Endothelial cell (in vitro differentiated cells): ENCODE data around the gene ADAM17. TPM values are rescaled to one million over a fixed set of nuclear protein-coding genes. Genes with fewer than 3 reads are reported as not detected.

Experiments
- DNase-seq: peaks from one replicate; pipeline ENCODE4 v3.0.0; 2021; ENCODE audit warnings: low spot score
- H3K27ac Mint-ChIP-seq: one replicate; pipeline ENCODE4 v1.8.0; 2021; ENCODE audit warnings: mixed read lengths, inconsistent platforms; ENCODE audit not compliant: unreplicated experiment
- H3K27me3 Mint-ChIP-seq: one replicate; pipeline ENCODE4 v1.8.0; 2021; ENCODE audit warnings: mild to moderate bottlenecking, moderate library complexity, mixed read lengths, inconsistent platforms; ENCODE audit not compliant: unreplicated experiment
- H3K36me3 Mint-ChIP-seq: one replicate; pipeline ENCODE4 v1.8.0; 2021; ENCODE audit warnings: mild to moderate bottlenecking, low read depth, mixed read lengths, inconsistent platforms; ENCODE audit not compliant: unreplicated experiment
- H3K4me1 Mint-ChIP-seq: one replicate; pipeline ENCODE4 v1.8.0; 2021; ENCODE audit warnings: mild to moderate bottlenecking, mixed read lengths, inconsistent platforms; ENCODE audit not compliant: unreplicated experiment
- H3K4me3 Mint-ChIP-seq: one replicate; pipeline ENCODE4 v1.8.0; 2021; ENCODE audit warnings: mild to moderate bottlenecking, mixed read lengths, inconsistent platforms; ENCODE audit not compliant: unreplicated experiment
- H3K9me3 Mint-ChIP-seq: one replicate; pipeline ENCODE4 v1.8.0; 2021; ENCODE audit warnings: mixed read lengths, inconsistent platforms; ENCODE audit not compliant: unreplicated experiment
- total RNA-seq: library from RNA; stranded (reverse); fragmentation: NEBNext Ultra II Directional; extraction: Animal tissue kit (Norgen Biotek cat#: 25700); gene quantifications from one replicate; pipeline ENCODE4 v1.2.1, GENCODE V29; 2021; ENCODE audit not compliant: unreplicated experiment
- TF ChIP-seq, protein P1 (sequence below): fragments of 200-600 bp; sonication (generic); IDR thresholded peaks from one replicate; pipeline ENCODE4 v1.5.0; 2021; ENCODE audit warnings: antibody characterized with exemption; ENCODE audit not compliant: unreplicated experiment

Gene ADAM17
- total RNA-seq, 1 donor from 2014 or later = 39.7 TPM

DNA sequence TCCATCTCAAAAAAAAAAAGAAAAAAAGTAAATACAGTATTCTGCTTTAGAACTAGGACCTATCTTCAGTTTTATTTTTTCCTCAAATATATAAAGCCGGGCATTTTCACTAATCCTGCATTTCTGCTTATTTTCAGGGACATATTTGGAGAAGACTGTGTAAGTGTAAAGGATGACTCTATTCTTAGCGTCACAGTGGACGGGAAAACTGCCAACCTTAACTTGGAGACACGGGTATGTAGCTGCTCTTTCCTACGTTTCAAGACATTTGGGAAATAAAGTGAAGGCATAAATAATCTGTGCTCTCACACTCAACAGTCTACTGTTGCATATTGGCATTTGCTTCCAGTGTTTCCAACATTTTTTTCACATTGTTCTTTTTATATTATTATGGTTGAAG is 84.4 kb downstream of the ADAM17 start:
- TF ChIP-seq, protein P1, sequence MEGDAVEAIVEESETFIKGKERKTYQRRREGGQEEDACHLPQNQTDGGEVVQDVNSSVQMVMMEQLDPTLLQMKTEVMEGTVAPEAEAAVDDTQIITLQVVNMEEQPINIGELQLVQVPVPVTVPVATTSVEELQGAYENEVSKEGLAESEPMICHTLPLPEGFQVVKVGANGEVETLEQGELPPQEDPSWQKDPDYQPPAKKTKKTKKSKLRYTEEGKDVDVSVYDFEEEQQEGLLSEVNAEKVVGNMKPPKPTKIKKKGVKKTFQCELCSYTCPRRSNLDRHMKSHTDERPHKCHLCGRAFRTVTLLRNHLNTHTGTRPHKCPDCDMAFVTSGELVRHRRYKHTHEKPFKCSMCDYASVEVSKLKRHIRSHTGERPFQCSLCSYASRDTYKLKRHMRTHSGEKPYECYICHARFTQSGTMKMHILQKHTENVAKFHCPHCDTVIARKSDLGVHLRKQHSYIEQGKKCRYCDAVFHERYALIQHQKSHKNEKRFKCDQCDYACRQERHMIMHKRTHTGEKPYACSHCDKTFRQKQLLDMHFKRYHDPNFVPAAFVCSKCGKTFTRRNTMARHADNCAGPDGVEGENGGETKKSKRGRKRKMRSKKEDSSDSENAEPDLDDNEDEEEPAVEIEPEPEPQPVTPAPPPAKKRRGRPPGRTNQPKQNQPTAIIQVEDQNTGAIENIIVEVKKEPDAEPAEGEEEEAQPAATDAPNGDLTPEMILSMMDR = no peak
- DNase-seq = no peak
- Mint-ChIP-seq H3K4me1 (peaks cover 8% of the 10 kb centered on the region), H3K27me3 (peaks cover 9% of the 10 kb centered on the region), H3K36me3 (peaks cover 24% of the 10 kb centered on the region), H3K4me3 (no peak overlapping the region), H3K9me3 (no peaks in the 10 kb centered on the region), H3K27ac (no peak overlapping the region)

DNA sequence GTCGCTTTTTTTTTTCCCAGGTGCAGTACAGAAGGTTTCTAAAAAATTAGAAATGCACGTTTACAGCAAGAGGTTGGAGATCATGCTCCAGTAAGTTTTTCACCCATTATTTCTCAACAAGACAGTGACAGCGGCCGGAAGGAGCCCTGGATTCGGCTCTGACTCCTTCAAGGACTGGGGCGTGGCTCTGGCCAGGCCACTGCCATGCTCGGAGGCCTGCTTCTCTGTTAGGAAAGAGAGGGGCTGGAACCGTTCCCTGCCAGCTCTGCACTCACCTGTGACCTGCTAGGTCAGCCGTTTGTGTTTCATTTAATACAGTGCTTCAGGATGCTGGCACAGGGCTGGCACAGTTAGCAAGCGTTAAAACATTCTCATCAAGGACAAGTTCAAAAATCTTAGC is 87.9 kb downstream of the ADAM17 start:
- H3K36me3 Mint-ChIP-seq = peaks cover 18% of the 10 kb centered on the region
- DNase-seq = no peak
- no peak overlapping the region for H3K27ac Mint-ChIP-seq
- H3K27me3 Mint-ChIP-seq = no peaks in the 10 kb centered on the region
- H3K9me3 Mint-ChIP-seq = no peaks in the 10 kb centered on the region
- H3K4me1 Mint-ChIP-seq = no peaks in the 10 kb centered on the region
- TF ChIP-seq, protein P1 = no peak
- H3K4me3 Mint-ChIP-seq = no peak overlapping the region

GRCh38 chr2:9466147-9466683 is 89.4 kb downstream of the ADAM17 start:
- H3K27me3 Mint-ChIP-seq = no peaks in the 10 kb centered on the region
- H3K4me1 Mint-ChIP-seq = no peaks in the 10 kb centered on the region
- H3K4me3 Mint-ChIP-seq = no peak overlapping the region
- TF ChIP-seq, protein P1 = no peak
- H3K27ac Mint-ChIP-seq = no peak overlapping the region
- H3K9me3 Mint-ChIP-seq = no peaks in the 10 kb centered on the region
- H3K36me3 Mint-ChIP-seq = peaks cover 14% of the 10 kb centered on the region
- DNase-seq = no peak

GRCh38 chr2:9465170-9465569 is 90.5 kb downstream of the ADAM17 start:
- no peak for DNase-seq
- Mint-ChIP-seq H3K27me3 (no peaks in the 10 kb centered on the region), H3K36me3 (peaks cover 18% of the 10 kb centered on the region), H3K4me3 (no peak overlapping the region), H3K4me1 (no peaks in the 10 kb centered on the region), H3K9me3 (no peaks in the 10 kb centered on the region), H3K27ac (no peak overlapping the region)
- TF ChIP-seq, protein P1 = no peak

- no peak for DNase-seq
- TF ChIP-seq, protein P1 = no peak
- peaks cover 18% of the 10 kb centered on the region for H3K36me3 Mint-ChIP-seq
Observed at GRCh38 chr2:9463698-9464034, 92.0 kb downstream of the ADAM17 start.

More at GRCh38 chr2:9463698-9464034, 92.0 kb downstream of the ADAM17 start:
- Mint-ChIP-seq H3K27me3 (no peaks in the 10 kb centered on the region), H3K9me3 (no peaks in the 10 kb centered on the region), H3K4me1 (no peaks in the 10 kb centered on the region), H3K4me3 (no peak overlapping the region), H3K27ac (no peak overlapping the region)
